ENCODE measurements around the gene ECHDC1. TPM values are rescaled to one million over a fixed set of nuclear protein-coding genes. Genes with fewer than 3 reads are reported as not detected.

The ECHDC1 gene
- total and polyA plus RNA-seq, 2 experiments from 2014 or later = 60.7 to 96.1 TPM

GRCh38 chr6:127328043-127328609 is 15.3 kb downstream of the ECHDC1 start:
- peaks cover 31% of the 10 kb centered on the region for H3K79me2 ChIP-seq
- no peak overlapping the region for H3K4me2 ChIP-seq
- no peak overlapping the region for H2AFZ ChIP-seq
- no peaks in the 10 kb centered on the region for H3K9me2 ChIP-seq (replicated peaks; ENCODE audit: insufficient read depth)
- no peaks in the 10 kb centered on the region for H3K4me1 ChIP-seq (ENCODE audit: insufficient read depth)
- H4K20me1 ChIP-seq (ENCODE audit: insufficient read depth, poor library complexity, severe bottlenecking) = peaks cover 3% of the 10 kb centered on the region
- TF ChIP-seq EZH2 (IDR thresholded peaks at IDR 0.05; ENCODE audit: borderline replicate concordance) = no peak
- TF ChIP-seq CTCF (IDR thresholded peaks at IDR 0.05; ENCODE audit: poor library complexity) = no peak
- TF ChIP-seq EZH2phosphoT487 (IDR thresholded peaks at IDR 0.05; ENCODE audit: low read depth, severe bottlenecking, unreplicated experiment) = no peak
- no peaks in the 10 kb centered on the region for H3K27me3 ChIP-seq
- no peak overlapping the region for H3K27ac ChIP-seq
- no peak overlapping the region for H3K4me3 ChIP-seq
- H3K9me3 ChIP-seq (ENCODE audit: low read depth) = no peaks in the 10 kb centered on the region
- H3K36me3 ChIP-seq (replicated peaks; ENCODE audit: insufficient read depth, low read depth) = no peaks in the 10 kb centered on the region
- DNase-seq (ENCODE audit: low spot score) = no peak

GRCh38 chr6:127319686-127320085 is 23.7 kb downstream of the ECHDC1 start:
- H4K20me1 ChIP-seq (ENCODE audit: insufficient read depth, poor library complexity, severe bottlenecking) = no peaks in the 10 kb centered on the region
- H3K9me3 ChIP-seq (ENCODE audit: low read depth) = no peaks in the 10 kb centered on the region
- H3K27me3 ChIP-seq = no peaks in the 10 kb centered on the region
- no peaks in the 10 kb centered on the region for H3K9me2 ChIP-seq (replicated peaks; ENCODE audit: insufficient read depth)
- no peak for DNase-seq (ENCODE audit: low spot score)
- peaks cover 5% of the 10 kb centered on the region for H3K79me2 ChIP-seq
- H3K4me3 ChIP-seq = no peak overlapping the region
- TF ChIP-seq EZH2phosphoT487 (IDR thresholded peaks at IDR 0.05; ENCODE audit: low read depth, severe bottlenecking, unreplicated experiment) (no peak), EZH2 (IDR thresholded peaks at IDR 0.05; ENCODE audit: borderline replicate concordance) (no peak), CTCF (IDR thresholded peaks at IDR 0.05; ENCODE audit: poor library complexity) (no peak)
- H3K4me2 ChIP-seq = no peak overlapping the region
- no peak overlapping the region for H2AFZ ChIP-seq
- H3K4me1 ChIP-seq (ENCODE audit: insufficient read depth) = no peaks in the 10 kb centered on the region
- WGBS (ENCODE audit: low lambda C conversion rate, missing lambda C conversion rate) = 95% methylated on average over 1 of the region's 1 CpG
- H3K36me3 ChIP-seq (replicated peaks; ENCODE audit: insufficient read depth, low read depth) = no peaks in the 10 kb centered on the region
- no peak overlapping the region for H3K27ac ChIP-seq

GRCh38 chr6:127317388-127318128 is 25.9 kb downstream of the ECHDC1 start:
- H3K4me3 ChIP-seq = no peak overlapping the region
- no peak for DNase-seq (ENCODE audit: low spot score)
- no peaks in the 10 kb centered on the region for H3K9me3 ChIP-seq (ENCODE audit: low read depth)
- no peaks in the 10 kb centered on the region for H4K20me1 ChIP-seq (ENCODE audit: insufficient read depth, poor library complexity, severe bottlenecking)
- H3K27me3 ChIP-seq = no peaks in the 10 kb centered on the region
- no peaks in the 10 kb centered on the region for H3K79me2 ChIP-seq
- no peaks in the 10 kb centered on the region for H3K9me2 ChIP-seq (replicated peaks; ENCODE audit: insufficient read depth)
- H2AFZ ChIP-seq = no peak overlapping the region
- H3K36me3 ChIP-seq (replicated peaks; ENCODE audit: insufficient read depth, low read depth) = no peaks in the 10 kb centered on the region
- no peak overlapping the region for H3K4me2 ChIP-seq
- TF ChIP-seq CTCF (IDR thresholded peaks at IDR 0.05; ENCODE audit: poor library complexity) (no peak), EZH2phosphoT487 (IDR thresholded peaks at IDR 0.05; ENCODE audit: low read depth, severe bottlenecking, unreplicated experiment) (no peak), EZH2 (IDR thresholded peaks at IDR 0.05; ENCODE audit: borderline replicate concordance) (no peak)
- peak overlapping the region; percentile 7 for H3K27ac ChIP-seq
- WGBS (ENCODE audit: low lambda C conversion rate, missing lambda C conversion rate) = 73% methylated on average over 6 of the region's 6 CpGs
- H3K4me1 ChIP-seq (ENCODE audit: insufficient read depth) = no peaks in the 10 kb centered on the region

Data from hepatocyte (in vitro differentiated cells).